HG02610 (cell line): ENCODE measurements around the gene MYL5.
"Not testable (repeated sequence)": the region's sequence is repeated elsewhere in the genome, so short reads cannot be mapped to it uniquely, and the experiment has no call there.

Source experiments
- ATAC-seq: cut with Tn5 transposase; IDR thresholded peaks from one replicate; pipeline ENCODE4 v1.9.1; 2021; ENCODE audit warnings: mild to moderate bottlenecking, moderate library complexity; ENCODE audit not compliant: unreplicated experiment

MYL5 gene

GRCh38 chr4:683982-684622 lies 9.8 kb downstream of the MYL5 start:
- no peak for ATAC-seq

GRCh38 chr4:684623-685327 lies 10.4 kb downstream of the MYL5 start:
- ATAC-seq: no peak

DNA sequence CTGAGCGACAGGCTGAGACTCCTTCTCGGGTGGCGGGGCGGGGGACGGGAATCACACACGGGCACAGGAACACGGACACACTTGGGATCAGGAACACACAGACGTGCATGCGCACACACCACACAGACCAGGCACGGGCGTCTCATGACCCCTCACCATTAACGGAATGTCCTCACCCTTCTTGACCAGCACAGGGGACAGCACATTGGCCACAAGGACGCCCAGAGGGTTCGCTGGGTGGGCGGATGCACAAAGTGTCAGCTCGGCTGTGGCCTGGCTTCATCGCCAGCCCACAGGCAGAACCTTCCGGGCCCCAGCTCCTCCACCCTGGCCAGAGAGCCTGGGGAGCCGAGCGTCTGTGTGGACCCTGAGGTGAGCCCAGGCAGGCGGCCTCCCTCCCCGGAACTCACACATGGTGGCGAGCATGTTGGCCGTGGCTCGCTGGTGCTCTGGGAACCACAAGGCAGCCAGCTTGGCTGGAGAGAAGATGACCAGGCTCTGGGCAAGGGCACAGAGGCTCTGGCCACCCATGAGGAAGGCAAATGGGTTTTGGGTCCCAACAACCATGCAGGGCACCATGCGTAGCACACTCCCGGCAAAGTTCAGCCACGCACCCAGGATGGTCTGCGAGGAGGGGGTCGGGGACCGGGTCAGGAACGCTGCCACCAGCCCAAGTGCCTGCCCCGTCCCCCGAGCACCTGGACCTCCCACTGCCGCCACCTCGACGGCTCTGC lies 11.5 kb downstream of the MYL5 start:
- ATAC-seq: no peak

- no peak for ATAC-seq
Measured at GRCh38 chr4:686413-687040, 12.2 kb downstream of the MYL5 start.

- no peak for ATAC-seq
Measured at GRCh38 chr4:687048-687970, 13.0 kb downstream of the MYL5 start.

- ATAC-seq: no peak
Measured at GRCh38 chr4:687971-688853, 13.9 kb downstream of the MYL5 start.

DNA sequence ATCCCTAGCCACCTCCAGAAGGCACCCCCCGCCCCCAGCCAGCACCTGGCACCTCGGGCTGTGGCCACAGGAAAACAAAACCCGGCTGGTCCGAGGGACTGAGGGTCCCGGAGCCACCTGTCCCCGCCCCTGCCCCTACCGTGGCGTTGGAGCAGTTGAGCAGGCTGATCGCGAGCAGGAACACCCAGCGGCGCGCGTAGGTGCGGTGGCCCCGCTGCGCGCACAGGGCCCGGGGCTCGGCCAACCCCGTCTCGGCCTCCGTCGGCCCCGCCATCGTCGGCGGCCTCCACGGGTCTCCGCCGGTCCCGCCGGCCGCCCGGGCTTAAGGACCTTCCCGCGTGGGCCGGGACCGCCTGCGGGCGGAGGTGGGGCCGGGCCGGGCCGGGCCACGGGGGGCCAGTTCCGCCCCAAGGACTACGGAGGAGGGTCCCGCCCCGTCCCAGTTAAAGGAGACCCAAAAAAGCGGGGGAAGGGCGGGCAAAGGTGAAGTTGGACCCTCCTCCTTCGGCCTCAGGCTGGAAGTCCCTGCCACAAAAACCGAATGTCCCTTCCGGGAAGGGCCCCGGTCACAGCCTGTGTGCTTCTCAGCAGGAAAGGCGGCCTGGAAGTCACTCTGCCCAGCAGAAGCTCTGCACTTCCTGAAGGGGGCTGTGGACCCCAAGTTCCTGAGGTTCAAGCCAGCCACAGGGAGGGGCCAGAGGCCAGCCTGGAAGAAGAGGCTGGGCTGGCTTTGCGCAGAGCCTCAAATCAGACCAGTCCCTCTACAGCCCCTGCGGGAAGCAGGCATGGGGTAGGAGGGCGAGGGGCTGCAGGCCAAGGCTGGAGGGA lies 14.7 kb downstream of the MYL5 start, which contains the start of gene SLC49A3:
TSS of gene SLC49A3 (minus strand) at position 298 of the 828 bp plus-strand sequence. CDS start at position 274, 24 bp downstream.
- no peak for ATAC-seq

GRCh38 chr4:689723-690122 lies 15.4 kb downstream of the MYL5 start:
- ATAC-seq: no peak

- no peak for ATAC-seq
Measured at GRCh38 chr4:692771-693554, 18.6 kb downstream of the MYL5 start.

DNA sequence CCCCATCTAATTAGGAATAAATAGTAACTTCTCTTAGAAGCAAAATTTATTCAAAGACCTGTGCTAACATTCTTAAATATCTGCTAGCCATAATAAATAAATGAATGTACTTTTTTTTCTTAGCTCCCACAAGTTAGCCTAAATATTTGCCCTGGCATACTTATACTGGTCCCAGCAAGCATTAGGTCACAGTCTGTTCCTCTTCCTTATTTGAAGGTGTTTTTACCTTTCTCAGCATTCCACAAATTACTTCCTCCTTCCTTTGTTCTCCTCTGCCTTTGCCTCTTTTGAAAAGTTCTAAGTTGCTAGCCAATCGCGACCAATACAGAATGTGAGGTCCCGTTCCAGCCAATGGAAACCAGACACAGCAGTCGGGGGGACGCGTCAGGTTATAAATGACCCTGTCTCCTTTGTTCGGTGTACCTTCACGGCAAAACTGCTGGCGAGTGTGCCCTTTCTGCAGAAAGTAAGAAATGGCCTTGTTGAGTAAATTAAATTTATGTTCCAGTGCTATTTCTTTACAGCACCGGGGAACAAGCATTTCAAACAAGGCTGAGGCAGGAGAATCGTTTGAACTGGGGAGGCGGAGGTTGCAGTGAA lies 20.1 kb downstream of the MYL5 start:
- ATAC-seq: not testable (repeated sequence)

- no peak for ATAC-seq
Measured at GRCh38 chr4:699816-700580, 25.7 kb downstream of the MYL5 start.

DNA sequence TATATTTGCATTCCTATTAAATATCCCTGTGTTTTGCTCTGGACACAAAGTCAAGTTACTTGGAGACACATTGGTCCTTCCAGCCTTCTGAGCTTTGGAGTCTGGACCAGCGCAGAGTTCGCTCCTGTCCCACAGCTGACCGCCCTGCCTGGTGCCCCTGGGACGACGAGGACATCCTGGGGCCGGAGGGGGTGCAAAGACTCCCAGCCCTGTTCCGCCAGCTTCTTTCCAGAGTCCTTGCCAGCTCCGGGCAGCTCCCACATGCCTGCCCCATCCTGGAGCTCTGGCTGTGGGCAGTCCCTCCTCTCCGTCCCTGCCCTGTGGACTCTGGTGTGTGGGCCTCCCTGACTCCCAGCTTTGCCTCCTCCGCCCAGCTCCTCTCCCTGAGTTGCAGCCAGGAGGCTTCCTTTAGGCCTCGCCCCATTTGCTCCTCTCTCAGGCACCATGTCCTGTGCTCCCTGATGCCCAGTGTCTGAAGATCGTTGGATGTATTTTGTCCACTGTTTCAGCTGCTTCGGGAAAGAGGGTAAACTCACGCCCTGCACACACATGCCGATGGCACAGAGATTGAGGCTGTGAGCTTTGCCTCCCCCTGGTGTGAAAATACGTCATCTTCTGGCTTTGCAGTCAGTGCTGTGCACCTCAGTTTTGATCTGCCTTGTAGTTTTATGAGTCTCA lies 26.4 kb downstream of the MYL5 start:
- no peak for ATAC-seq

DNA sequence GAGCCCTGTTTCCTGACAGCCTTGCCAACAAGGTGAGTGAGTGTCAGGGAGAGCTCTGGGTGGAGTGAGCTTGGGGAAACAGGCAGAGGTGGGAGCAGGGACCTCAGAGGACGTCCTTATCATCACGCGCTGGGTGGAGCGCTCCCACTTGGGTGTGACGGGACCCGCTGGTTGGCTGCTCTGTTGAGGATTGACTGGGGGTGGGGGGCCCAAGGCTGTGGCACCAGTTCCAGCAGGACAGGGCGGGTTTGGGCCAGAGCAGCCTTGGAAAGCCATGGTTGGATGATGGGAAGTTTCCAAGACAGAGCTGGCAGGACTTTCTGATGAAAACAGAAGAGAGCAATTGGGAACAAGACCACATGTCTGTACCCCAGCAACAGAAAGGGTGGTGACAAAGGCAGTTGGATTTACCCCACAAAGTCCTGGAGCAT lies 28.3 kb downstream of the MYL5 start:
- ATAC-seq: no peak

DNA sequence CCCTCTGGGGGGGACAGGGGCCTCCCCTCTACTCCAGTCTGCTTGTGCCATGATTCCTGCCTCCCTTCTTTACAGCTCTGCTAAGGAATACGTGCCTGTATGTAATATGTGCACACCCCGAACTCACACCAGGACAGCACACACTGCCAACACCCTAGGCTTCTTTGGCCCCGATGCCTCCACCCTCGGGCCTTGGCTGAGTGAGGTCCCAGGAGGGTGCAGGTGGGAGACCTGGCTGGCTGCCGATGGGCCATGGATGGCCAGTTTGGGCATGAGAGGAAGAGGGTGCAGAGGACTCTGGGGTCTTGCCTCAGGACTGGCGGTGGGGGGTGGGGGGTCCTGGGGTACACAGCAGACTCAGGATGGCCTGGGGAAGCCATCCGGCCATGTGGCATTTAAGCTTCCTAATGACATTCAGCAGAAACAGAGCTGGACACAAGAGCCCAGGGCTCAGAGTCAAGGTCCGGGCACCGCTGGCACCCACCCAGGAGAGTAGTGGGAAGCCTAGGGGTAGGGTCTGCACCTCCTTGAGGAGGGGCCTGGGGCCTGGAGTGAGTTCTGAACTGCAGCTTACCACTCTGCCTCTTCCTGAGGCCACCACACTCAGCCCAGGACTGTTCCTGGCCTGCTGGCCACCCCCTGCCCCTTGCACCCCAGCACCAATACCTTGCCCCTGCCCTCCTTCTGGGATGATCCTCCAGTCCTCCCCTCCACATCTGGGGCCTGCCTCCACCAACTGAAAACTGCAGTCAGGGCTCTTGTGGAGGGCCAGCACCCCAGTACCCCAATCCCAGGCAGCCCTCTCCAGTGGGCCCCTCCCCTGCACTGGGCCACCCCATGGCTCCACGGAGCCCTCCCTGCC lies 29.2 kb downstream of the MYL5 start:
- no peak for ATAC-seq
